BE2C (cell line): ENCODE measurements around the gene KSR2.

Experiments
- DNase-seq: peaks from one replicate; pipeline ENCODE4 v3.0.0-alpha.2; 2020
- H3K27me3 ChIP-seq: fragments of 250-450 bp; sonication (Bioruptor Pico); 2 replicates; pipeline ENCODE4 v1.5.1; 2020; ENCODE audit warnings: mild to moderate bottlenecking
- H3K36me3 ChIP-seq: fragments of 250-450 bp; sonication (Bioruptor Pico); 2 replicates; pipeline ENCODE4 v1.5.1; 2020; ENCODE audit warnings: mild to moderate bottlenecking
- H3K4me1 ChIP-seq: fragments of 250-450 bp; sonication (Bioruptor Pico); 2 replicates; pipeline ENCODE4 v1.5.1; 2020
- H3K4me3 ChIP-seq: 2 replicates; pipeline ENCODE4 v1.5.1; 2011; ENCODE audit warnings: low read depth, low read length
- H3K9me3 ChIP-seq: fragments of 250-450 bp; sonication (Bioruptor Pico); 2 replicates; pipeline ENCODE4 v1.5.1; 2020
- CTCF ChIP-seq: IDR thresholded peaks from 2 replicates; pipeline ENCODE4 v1.5.1; 2012; ENCODE audit warnings: mild to moderate bottlenecking, low read depth, low read length

Gene KSR2

DNA sequence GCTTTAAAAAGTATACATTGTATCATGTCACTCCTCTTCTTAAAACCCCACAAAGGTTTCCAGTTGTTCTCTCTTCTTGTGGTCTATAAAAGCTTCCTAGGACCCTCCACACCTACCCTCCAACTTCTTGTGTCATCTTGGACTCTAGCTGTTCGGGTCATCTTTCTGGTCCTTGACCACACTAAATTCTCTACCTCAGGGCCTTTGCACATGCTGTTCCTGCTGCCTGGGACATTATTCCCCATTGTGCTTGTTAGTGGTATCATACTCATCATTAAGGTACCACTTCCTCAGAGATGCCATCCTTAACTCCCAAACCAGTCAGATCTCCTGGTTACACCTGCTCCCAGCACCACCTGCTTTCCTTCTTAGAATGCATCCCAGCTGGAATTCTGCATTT, 294.0 kb downstream of the KSR2 start:
- no peaks in the 10 kb centered on the region for H3K4me1 ChIP-seq
- no peak for DNase-seq
- no peaks in the 10 kb centered on the region for H3K36me3 ChIP-seq
- no peaks in the 10 kb centered on the region for H3K9me3 ChIP-seq
- no peaks in the 10 kb centered on the region for H3K27me3 ChIP-seq
- H3K4me3 ChIP-seq, result no peak overlapping the region
- no peak for TF ChIP-seq CTCF

DNA sequence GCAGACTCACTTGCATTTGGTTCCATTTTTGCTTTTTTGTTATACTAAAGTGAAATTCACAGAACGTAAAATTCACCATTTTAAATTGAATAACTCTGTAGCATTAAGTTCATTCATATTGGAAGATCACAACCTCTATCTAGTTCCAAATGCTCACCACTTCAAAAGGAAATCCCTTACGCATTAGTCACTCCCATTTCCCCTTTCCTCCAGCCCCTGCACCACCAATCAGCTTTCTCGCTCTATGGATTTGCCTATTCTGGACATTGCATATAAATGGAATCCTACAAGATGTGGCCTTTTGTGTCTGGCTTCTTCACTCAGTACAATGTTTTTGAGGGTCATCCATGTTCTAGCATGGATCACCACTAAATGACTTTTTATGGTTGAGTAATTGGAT, 294.5 kb downstream of the KSR2 start:
- DNase-seq, result no peak
- TF ChIP-seq CTCF, result no peak
- Histone ChIP-seq H3K4me3 (no peak overlapping the region), H3K27me3 (no peaks in the 10 kb centered on the region), H3K4me1 (no peaks in the 10 kb centered on the region), H3K9me3 (no peaks in the 10 kb centered on the region), H3K36me3 (no peaks in the 10 kb centered on the region)

DNA sequence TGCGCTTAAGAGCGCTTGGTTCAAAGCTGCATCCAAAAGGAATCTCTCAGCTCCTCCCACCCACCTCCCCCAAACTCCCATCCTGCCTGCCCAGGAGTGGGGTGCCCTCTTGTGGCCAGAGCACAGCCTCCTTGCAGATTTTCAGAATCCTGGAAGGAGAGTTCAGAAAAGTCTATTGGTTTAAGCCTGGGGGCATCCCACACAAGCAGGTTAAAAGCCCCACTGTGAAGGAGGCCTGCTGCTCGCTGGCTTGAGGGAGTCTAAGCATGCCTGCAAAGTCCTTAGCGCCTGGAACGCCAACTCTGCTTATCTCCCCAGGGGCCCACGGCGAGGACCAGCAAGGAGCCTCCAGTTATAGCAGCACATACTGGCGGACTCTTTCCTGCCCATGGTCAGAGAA, 297.1 kb downstream of the KSR2 start:
- Histone ChIP-seq H3K4me1 (no peaks in the 10 kb centered on the region), H3K36me3 (no peaks in the 10 kb centered on the region), H3K9me3 (no peaks in the 10 kb centered on the region), H3K4me3 (no peak overlapping the region), H3K27me3 (no peaks in the 10 kb centered on the region)
- DNase-seq, result peak; percentile 34
- TF ChIP-seq CTCF, result peak; percentile 49

DNA sequence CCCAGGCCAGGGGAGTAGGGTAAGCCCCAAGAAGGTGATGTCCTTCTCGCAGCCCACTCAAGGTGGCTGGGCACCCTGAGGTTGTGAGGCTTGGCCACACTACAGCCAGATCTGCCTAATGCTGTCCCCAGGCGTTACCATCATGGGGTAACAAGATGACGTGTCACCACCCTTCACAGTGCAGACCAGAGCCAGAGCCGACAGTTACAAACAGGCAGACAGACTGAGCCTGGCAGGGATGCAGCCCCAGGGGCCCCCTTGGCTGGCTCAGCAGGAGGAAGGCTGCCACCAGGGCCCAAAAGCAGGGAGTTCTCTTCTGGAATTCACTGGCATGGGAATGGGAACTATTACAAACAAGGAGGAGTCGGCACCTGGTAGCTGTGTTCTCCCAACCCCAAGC, 304.6 kb downstream of the KSR2 start:
- Histone ChIP-seq H3K27me3 (no peaks in the 10 kb centered on the region), H3K36me3 (no peaks in the 10 kb centered on the region), H3K4me3 (no peak overlapping the region), H3K4me1 (no peaks in the 10 kb centered on the region), H3K9me3 (no peaks in the 10 kb centered on the region)
- no peak for DNase-seq
- no peak for TF ChIP-seq CTCF

DNA sequence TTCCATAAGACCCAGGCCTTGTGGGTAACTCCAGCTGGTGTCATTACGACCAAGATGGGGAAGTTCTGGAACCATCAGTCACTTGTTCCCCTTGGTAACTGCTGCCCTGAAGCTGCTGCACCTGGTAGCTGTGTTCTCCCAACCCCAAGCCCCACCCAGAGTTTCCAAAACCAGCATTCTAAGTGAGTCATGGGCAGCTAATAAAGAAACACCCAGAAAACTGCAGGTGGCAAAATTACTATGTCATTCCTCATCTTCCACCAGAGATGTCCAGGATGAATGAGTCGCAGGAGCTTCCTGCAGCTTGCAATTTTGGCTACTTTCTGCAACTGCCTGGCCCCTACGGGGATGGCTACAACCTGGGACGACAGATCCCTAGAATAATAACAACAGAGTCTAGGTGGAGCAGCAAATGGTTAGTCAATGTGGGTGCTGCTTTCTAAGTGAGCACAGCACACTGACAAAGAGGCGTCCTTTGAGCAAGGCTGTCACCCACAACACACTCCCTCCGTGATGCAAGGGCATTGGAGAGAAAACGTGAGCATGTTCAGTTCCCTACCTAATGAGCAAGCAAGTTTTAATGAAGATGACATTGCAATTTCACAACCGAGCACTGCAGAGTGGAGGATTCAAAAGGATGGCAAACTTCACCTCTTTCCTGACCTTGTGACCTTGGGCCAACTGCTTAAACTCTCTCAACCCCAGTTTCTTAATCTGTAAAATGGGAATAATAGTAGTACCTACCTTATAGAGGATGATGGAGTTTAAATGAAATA, 306.0 kb downstream of the KSR2 start:
- no peaks in the 10 kb centered on the region for H3K36me3 ChIP-seq
- H3K4me3 ChIP-seq, result no peak overlapping the region
- no peak for TF ChIP-seq CTCF
- H3K9me3 ChIP-seq, result no peaks in the 10 kb centered on the region
- DNase-seq, result no peak
- no peaks in the 10 kb centered on the region for H3K27me3 ChIP-seq
- H3K4me1 ChIP-seq, result no peaks in the 10 kb centered on the region

GRCh38 chr12:117662220-117662619, 306.6 kb downstream of the KSR2 start:
- Histone ChIP-seq H3K27me3 (no peaks in the 10 kb centered on the region), H3K9me3 (no peaks in the 10 kb centered on the region), H3K36me3 (no peaks in the 10 kb centered on the region), H3K4me1 (no peaks in the 10 kb centered on the region), H3K4me3 (no peak overlapping the region)
- no peak for TF ChIP-seq CTCF
- no peak for DNase-seq
